GM21576 (cell line): ENCODE data around the gene CLCA2.

Experiments
- ATAC-seq: cut with Tn5 transposase; IDR thresholded peaks from one replicate; pipeline ENCODE4 v1.9.1; 2021; ENCODE audit warnings: mild to moderate bottlenecking, moderate library complexity; ENCODE audit not compliant: unreplicated experiment

The CLCA2 gene

GRCh38 chr1:86423873-86424272 is at the start of gene CLCA2:
CLCA2 (plus strand) TSS chr1:86424171; CDS start chr1:86424248, 77 bp downstream.
- no peak for ATAC-seq

DNA sequence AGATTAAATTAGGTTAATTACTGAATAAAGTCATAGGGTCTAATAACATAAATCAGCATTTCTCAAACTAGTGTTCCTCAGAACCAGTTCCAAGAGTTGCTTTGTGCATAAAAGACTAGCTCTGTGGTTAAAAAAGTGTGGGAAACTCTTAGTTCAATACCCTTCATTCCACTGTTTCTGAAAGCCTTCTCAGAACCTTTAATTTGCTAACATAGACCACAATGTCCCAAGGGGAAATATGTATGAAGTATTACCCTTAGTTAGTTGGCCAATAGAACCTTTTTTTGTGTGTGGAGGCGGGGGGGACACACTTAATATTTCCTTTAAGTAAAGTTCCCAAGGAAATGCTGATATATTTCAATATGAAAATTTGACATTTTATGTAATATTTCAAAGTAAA is 48.3 kb upstream of the CLCA2 start:
- ATAC-seq, result no peak

DNA sequence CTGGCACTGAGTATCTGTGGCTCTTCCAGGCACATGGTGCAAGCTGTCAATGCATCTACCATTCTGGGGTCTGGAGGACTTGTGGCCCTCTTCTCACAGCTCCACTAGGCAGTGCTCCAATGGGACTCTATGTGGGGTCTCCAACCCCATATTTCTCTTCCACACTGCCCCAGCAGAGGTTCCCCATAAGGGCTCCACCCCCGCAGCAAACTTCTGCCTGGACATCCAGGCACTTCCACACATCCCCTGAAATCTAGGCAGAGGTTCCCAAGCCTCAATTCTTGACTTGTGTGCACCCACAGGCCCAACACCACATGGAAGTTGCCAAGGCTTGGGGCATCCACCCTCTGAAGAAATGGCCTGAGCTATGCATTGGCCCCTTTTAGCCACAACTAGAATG is 46.6 kb upstream of the CLCA2 start:
- ATAC-seq, result no peak

DNA sequence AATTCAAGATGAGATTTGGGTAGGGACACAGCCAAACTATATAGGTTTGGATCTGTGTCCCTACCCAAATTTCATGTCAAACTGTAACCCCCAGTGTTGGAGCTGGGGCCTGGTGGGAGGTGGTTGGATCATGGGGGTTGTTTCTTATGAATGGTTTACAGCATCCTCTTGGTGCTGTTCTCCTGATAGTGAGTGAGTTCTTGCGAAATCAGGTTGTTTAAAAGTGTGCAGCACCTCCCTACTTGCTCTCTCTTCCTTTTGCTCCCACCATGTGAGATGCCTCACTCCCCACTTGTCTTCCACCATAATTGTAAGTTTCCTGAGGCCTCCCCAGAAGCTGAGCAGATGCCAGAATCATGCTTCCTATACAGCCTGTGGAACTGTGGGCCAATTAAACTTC is 45.2 kb upstream of the CLCA2 start:
- ATAC-seq, result no peak

DNA sequence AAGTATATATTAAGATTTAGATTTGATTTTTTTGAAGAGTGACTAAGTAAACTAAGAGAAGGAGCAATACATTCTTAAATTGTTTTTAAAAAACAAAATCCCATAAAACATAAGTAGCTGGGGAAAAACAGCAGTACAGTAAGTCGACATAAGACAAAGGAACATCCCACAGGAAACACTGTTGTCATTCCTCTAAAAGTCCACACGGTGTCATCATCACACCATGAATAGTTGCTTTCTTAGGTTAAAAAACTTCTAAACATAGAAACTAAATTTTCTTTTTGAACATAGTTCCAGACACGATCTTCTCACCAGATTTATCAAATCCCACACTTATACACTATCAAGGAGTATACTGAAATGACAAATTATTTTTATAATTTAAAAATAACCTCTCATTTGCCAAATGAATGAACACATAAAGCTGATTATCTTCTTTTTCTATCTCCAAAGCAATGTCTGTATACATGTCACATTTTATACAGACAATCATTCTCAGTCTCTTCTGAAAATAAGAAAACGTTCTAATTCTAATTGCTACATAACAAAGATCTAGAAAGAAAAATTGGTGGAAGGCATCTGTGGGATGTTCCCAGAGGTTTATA is 43.6 kb upstream of the CLCA2 start:
- peak; percentile 72 for ATAC-seq

- ATAC-seq, result no peak
Measured at GRCh38 chr1:86381223-86381622, 42.7 kb upstream of the CLCA2 start.

DNA sequence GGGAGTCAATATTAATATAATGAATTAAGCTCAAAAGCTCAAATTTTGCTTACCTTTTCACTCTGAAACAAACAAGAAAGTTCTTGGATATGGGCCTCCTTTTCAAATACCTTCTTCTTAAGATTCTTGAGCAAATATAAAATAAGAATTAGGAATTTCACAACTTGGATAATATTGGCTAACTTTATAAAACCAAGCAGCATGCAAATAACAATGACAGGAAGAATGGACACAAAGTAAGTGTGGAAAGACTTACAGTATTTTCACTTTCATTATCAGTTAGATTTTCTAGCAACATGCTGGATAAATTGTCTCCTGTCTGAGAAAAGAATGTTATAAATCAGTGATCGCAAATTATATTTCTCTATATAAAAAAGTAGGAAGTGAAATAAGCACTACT is 41.1 kb upstream of the CLCA2 start:
- no peak for ATAC-seq

DNA sequence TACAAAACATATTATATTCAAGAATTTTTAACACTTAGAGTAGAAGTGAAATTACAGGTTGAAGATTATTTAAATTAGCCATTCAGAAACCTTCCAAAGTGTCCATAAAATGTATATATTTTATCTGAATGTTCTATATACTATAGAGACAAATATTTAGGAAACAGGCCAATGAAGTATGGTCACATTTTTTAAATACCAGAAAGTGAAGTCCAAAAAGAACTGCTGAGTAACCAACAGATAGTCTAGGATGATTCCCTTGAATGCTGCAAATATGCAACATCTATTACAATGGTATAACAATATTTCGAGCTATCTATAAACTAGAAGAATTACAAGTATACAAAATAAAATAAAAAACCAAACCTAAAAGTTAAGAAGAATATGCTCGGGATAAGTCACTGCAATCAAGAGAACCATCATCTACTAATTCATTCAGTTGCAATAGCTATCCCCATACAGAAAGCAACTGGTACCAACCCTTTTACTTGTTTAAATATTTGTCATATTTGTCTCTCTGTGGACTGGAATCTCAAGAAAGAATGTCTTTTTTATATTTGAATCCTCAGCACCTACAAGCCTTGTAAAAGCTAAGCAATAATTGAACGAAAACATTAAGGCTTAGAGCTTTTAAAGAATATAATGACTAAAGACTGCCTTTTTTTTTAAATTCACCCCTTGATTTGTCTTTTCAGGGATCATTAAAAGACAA is 35.9 kb upstream of the CLCA2 start:
- no peak for ATAC-seq

GRCh38 chr1:86388777-86389176 is 35.2 kb upstream of the CLCA2 start:
- no peak for ATAC-seq

GRCh38 chr1:86389307-86389706 is 34.7 kb upstream of the CLCA2 start:
- ATAC-seq, result peak; percentile 89

GRCh38 chr1:86394416-86394815 is 29.6 kb upstream of the CLCA2 start:
- no peak for ATAC-seq

- ATAC-seq, result peak; percentile 100
Measured at GRCh38 chr1:86395751-86396497, 28.0 kb upstream of the CLCA2 start, which contains the start of gene ODF2L. ODF2L (minus strand) TSS chr1:86396323; CDS start chr1:86387027, 9,296 bp downstream.

DNA sequence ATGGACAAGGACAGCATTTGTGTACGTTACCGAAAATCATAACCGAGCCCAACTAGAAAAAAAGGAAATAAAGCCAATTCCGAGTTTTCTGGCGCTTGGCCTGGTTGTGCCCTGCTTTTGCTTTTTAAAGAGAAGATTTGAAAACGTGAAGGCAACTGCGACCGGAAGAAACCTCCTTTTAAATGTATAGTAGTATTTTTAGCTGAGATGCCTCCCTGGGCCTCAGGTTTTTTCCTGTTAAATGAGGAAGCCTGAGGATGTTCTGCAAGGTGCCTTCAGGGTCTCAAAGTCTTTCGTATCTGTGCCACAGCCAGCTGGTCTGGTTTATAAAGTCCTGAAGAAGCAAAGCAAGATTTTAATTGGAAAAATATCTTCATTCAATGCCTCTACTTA is 27.5 kb upstream of the CLCA2 start:
- ATAC-seq, result peak; percentile 27

- ATAC-seq, result no peak
Measured at GRCh38 chr1:86409416-86410021, 14.5 kb upstream of the CLCA2 start.

- ATAC-seq, result no peak
Measured at GRCh38 chr1:86410879-86411278, 13.1 kb upstream of the CLCA2 start.

DNA sequence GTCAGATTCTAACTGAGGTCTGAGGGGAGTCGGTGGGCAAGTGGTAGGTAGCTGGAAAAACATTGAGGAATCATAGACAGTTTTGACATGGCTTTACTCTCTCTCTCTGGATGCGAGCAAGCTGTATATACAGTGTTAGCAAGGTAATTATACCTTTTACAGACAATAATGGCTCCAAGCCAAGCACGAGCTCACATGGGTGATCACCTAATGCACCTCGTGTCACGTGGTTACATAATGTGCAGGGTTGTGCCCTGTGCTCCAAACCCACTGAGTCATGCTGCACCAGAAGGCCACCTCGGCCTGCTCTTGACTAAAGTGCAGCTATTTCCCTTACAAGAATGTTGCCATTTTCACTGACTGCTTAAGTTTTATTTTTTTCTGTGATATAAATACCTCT is 7.6 kb upstream of the CLCA2 start:
- ATAC-seq, result no peak

- ATAC-seq, result peak; percentile 95
Measured at GRCh38 chr1:86419277-86419903, 4.6 kb upstream of the CLCA2 start.

- no peak for ATAC-seq
Measured at GRCh38 chr1:86421601-86422280, 2.2 kb upstream of the CLCA2 start.

DNA sequence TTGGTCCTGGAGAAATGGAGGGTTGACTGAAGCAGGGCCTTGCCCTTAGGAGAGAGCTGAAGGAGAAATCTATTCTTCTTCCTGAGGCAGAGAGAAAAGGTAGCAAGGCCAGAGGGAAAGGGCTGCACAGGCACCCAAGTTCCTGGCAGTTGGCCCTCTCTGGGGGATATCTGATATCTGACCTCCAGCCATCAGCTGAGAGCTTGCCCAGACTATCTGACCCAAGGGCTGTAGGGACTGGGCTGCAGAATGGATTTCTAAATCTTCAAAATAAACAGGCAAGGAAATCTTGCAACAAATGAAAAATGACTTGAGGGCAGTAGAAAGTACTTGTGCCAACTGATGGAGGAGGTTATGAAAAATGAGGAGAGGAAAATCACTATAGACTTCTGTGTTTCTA is 498 bp upstream of the CLCA2 start:
- no peak for ATAC-seq

DNA sequence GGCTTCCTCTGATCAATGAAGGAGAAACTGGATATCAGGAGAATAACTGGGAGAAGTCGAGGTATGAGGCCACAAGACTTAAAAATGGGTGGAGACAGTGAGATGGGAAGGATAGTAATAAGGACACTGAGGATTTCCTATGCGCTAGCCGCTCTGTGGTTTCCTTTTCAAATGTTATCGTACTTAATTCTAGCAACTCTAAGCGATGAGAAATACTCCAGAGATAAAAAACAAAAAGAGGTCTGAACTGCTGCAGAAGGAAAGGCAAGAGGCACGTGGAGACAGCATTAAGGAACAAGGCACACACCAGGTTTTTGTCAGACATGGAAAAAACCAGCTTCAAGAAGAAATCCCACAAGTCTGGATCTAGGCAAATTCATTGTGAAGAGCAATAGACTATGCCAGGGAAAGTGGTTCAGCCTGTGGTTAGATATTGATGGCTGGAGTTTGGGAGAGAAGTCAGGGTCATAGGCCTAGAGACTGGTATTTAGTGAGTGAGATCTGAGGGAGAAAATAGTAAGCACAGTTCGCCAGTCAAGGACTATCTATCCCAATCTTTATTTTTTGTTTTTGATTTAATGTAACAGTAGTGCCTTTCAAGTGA is 5.3 kb downstream of the CLCA2 start:
- ATAC-seq, result no peak
